ENCODE data around the gene ZNF574.

The ZNF574 gene

DNA sequence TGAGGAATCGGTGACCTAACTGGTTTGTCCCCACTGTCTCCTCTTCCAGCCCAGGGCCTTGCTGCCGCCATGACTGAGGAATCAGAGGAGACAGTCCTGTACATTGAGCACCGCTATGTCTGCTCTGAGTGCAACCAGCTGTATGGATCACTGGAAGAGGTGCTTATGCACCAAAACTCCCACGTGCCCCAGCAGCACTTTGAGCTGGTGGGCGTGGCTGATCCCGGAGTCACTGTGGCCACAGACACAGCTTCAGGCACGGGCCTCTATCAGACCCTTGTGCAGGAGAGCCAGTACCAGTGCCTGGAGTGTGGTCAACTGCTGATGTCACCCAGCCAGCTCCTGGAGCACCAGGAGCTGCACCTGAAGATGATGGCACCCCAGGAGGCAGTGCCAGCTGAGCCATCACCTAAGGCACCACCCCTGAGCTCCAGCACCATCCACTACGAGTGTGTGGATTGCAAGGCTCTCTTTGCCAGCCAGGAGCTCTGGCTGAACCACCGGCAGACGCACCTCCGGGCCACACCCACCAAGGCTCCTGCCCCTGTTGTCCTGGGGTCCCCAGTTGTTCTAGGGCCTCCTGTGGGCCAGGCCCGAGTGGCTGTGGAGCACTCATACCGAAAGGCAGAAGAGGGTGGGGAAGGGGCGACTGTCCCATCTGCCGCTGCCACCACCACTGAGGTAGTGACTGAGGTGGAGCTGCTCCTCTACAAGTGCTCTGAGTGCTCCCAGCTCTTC, 2.7 kb downstream of the ZNF574 start:
- H3K27ac ChIP-seq = peak overlapping the region; percentile 49
- TF ChIP-seq, protein P1, sequence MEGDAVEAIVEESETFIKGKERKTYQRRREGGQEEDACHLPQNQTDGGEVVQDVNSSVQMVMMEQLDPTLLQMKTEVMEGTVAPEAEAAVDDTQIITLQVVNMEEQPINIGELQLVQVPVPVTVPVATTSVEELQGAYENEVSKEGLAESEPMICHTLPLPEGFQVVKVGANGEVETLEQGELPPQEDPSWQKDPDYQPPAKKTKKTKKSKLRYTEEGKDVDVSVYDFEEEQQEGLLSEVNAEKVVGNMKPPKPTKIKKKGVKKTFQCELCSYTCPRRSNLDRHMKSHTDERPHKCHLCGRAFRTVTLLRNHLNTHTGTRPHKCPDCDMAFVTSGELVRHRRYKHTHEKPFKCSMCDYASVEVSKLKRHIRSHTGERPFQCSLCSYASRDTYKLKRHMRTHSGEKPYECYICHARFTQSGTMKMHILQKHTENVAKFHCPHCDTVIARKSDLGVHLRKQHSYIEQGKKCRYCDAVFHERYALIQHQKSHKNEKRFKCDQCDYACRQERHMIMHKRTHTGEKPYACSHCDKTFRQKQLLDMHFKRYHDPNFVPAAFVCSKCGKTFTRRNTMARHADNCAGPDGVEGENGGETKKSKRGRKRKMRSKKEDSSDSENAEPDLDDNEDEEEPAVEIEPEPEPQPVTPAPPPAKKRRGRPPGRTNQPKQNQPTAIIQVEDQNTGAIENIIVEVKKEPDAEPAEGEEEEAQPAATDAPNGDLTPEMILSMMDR (conservative IDR thresholded peaks at IDR 0.05; ENCODE audit: low read depth) = no peak
- ChIA-PET CTCF (interaction anchor here (0.7 to 1.2 kb wide), 3 partner anchors 44 to 325 kb away, joined by 4 to 5 read pairs (median 4); no protein-coding TSS in a partner anchor), POLR2A (ENCODE audit: low non-redundant PET) (no interaction called here)
- no peak for DNase-seq (ENCODE audit: low spot score)

DNA sequence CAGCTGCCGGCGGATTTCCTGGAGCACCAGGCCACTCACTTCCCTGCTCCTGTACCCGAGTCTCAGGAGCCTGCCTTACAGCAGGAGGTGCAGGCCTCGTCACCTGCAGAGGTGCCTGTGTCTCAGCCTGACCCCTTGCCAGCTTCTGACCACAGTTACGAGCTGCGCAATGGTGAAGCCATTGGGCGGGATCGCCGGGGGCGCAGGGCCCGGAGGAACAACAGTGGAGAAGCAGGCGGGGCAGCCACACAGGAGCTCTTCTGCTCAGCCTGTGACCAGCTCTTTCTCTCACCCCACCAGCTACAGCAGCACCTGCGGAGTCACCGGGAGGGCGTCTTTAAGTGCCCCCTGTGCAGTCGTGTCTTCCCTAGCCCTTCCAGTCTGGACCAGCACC, 3.3 kb downstream of the ZNF574 start:
- DNase-seq (ENCODE audit: low spot score) = no peak
- CTCF ChIA-PET = interaction anchor here (0.7 to 1.2 kb wide), 2 partner anchors 45 to 326 kb away, joined by 4 to 5 read pairs; no protein-coding TSS in a partner anchor
- TF ChIP-seq, protein P1 (conservative IDR thresholded peaks at IDR 0.05; ENCODE audit: low read depth) = no peak
- POLR2A ChIA-PET (ENCODE audit: low non-redundant PET) = interaction anchor here (0.6 kb wide), 1 partner anchor 1112 kb away, joined by 3 read pairs; no protein-coding TSS in a partner anchor
- H3K27ac ChIP-seq = peak overlapping the region; percentile 49

DNA sequence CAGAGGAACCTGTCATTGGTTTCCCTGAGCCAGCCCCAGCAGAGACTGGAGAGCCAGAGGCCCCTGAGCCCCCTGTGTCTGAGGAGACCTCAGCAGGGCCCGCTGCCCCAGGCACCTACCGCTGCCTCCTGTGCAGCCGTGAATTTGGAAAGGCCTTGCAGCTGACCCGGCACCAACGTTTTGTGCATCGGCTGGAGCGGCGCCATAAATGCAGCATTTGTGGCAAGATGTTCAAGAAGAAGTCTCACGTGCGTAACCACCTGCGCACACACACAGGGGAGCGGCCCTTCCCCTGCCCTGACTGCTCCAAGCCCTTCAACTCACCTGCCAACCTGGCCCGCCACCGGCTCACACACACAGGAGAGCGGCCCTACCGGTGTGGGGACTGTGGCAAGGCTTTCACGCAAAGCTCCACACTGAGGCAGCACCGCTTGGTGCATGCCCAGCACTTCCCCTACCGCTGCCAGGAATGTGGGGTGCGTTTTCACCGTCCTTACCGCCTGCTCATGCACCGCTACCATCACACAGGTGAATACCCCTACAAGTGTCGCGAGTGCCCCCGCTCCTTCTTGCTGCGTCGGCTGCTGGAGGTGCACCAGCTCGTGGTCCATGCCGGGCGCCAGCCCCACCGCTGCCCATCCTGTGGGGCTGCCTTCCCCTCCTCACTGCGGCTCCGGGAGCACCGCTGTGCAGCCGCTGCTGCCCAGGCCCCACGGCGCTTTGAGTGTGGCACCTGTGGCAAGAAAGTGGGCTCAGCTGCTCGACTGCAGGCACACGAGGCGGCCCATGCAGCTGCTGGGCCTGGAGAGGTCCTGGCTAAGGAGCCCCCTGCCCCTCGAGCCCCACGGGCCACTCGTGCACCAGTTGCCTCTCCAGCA, 4.2 kb downstream of the ZNF574 start:
- POLR2A ChIA-PET (ENCODE audit: low non-redundant PET) = interaction anchor here (0.6 kb wide), 1 partner anchor 1113 kb away, joined by 3 read pairs; no protein-coding TSS in a partner anchor
- TF ChIP-seq, protein P1 (conservative IDR thresholded peaks at IDR 0.05; ENCODE audit: low read depth) = no peak
- CTCF ChIA-PET = no interaction called here

DNA sequence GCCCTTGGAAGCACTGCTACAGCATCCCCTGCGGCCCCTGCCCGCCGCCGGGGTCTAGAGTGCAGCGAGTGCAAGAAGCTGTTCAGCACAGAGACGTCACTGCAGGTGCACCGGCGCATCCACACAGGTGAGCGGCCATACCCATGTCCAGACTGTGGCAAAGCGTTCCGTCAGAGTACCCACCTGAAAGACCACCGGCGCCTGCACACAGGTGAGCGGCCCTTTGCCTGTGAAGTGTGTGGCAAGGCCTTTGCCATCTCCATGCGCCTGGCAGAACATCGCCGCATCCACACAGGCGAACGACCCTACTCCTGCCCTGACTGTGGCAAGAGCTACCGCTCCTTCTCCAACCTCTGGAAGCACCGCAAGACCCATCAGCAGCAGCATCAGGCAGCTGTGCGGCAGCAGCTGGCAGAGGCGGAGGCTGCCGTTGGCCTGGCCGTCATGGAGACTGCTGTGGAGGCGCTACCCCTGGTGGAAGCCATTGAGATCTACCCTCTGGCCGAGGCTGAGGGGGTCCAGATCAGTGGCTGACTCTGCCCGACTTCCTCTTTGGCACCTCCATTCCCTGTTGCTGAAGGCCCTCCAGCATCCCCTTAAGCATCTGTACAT, 4.9 kb downstream of the ZNF574 start:
- TF ChIP-seq, protein P1 (conservative IDR thresholded peaks at IDR 0.05; ENCODE audit: low read depth) = no peak
- no peak for DNase-seq (ENCODE audit: low spot score)
- ChIA-PET CTCF (no interaction called here), POLR2A (ENCODE audit: low non-redundant PET) (no interaction called here)
- peak overlapping the region; percentile 5 for H3K27ac ChIP-seq

More for the DNA sequence above, 4.2 kb downstream of the ZNF574 start:
- peak overlapping the region; percentile 49 for H3K27ac ChIP-seq
- DNase-seq (ENCODE audit: low spot score) = no peak

DNA sequence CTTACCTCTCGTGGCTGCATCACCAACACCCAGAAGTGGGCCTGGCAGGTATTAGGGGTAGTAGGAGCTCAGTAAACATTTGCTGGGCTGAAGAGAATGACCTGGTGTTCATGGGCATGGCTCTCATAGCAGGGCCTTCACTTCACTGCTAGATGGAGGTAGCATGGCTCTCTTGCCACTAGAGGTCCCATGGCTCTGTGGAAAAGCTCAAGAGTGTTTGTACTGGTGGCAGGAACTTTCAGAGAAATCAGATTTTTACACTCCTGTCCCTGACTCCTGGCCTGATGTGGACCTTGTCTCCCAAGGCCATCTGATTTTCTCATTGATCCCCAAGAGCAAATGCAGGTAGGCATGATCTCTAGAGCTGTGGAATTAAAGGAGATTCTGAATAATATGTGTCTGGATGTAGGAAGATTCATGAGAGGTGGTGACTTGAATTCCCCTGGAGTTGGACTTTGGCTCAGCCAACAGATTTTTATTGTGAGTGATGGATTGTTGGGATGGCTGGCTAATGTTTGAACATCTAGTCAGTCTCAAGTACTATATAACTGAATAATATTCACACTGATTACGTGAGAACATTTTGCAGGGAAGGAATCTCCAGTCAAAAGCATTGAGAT, 5.7 kb downstream of the ZNF574 start:
- peak; percentile 27 for DNase-seq (ENCODE audit: low spot score)
- TF ChIP-seq, protein P1 (conservative IDR thresholded peaks at IDR 0.05; ENCODE audit: low read depth) = peak; percentile 43
- POLR2A ChIA-PET (ENCODE audit: low non-redundant PET) = interaction anchor here (0.6 kb wide), 1 partner anchor 10 kb away, joined by 3 read pairs; no protein-coding TSS in a partner anchor
- peak overlapping the region; percentile 5; the same call in 1 of the 2 replicates for H3K27ac ChIP-seq
- CTCF ChIA-PET = interaction anchor here (0.5 to 1.1 kb wide), 5 partner anchors 9 to 173 kb away, joined by 3 to 8 read pairs (median 3); no protein-coding TSS in a partner anchor
